C4-2B (cell line): ENCODE results near the gene CARD10.

ENCODE experiments used
- CTCF ChIP-seq: fragments of 450-650 bp; conservative IDR thresholded peaks from 2 replicates; pipeline ENCODE4 v1.5.1; 2017; ENCODE audit warnings: mild to moderate bottlenecking
- ZFX ChIP-seq: fragments of 450-650 bp; IDR thresholded peaks from 2 replicates; pipeline ENCODE4 v1.6.1; 2017

- TF ChIP-seq CTCF (no peak), ZFX (no peak)
These were observed 62.9 kb downstream of the CARD10 start for GRCh38 chr22:37456346-37456745.
